ENCODE measurements around the gene THAP7.

DNA sequence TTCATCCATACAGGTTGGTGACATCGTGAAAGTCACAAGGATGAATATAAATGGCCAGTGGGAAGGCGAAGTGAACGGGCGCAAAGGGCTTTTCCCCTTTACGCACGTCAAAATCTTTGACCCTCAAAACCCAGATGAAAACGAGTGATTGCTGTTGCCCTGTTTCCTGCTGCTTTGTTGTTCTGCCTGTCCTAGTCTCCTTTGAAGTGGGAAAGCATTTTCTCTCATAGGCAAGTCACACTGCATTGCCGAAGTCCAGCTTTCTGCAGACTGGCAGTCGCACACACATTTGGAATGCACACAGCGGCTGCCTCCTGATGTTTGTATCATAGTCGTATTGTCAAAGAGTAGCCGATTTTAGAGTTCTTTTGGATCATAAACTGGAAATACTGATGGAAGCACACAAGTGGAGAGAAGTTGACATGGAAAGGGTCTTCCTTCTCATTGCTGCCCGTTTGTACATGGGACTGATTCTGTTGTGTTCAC lies 52.2 kb downstream of the THAP7 start:
- TF ChIP-seq, protein P1, sequence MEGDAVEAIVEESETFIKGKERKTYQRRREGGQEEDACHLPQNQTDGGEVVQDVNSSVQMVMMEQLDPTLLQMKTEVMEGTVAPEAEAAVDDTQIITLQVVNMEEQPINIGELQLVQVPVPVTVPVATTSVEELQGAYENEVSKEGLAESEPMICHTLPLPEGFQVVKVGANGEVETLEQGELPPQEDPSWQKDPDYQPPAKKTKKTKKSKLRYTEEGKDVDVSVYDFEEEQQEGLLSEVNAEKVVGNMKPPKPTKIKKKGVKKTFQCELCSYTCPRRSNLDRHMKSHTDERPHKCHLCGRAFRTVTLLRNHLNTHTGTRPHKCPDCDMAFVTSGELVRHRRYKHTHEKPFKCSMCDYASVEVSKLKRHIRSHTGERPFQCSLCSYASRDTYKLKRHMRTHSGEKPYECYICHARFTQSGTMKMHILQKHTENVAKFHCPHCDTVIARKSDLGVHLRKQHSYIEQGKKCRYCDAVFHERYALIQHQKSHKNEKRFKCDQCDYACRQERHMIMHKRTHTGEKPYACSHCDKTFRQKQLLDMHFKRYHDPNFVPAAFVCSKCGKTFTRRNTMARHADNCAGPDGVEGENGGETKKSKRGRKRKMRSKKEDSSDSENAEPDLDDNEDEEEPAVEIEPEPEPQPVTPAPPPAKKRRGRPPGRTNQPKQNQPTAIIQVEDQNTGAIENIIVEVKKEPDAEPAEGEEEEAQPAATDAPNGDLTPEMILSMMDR (IDR thresholded peaks at IDR 0.05; ENCODE audit: low read depth, low read length): no peak
- no peak for TF ChIP-seq EZH2phosphoT487 (IDR thresholded peaks at IDR 0.05; ENCODE audit: low read depth)
